Fibroblast of mammary gland (primary cell): ENCODE measurements around the gene NTM.
A peak's percentile ranks its signal among the peaks of the same experiment; 100 is the strongest.

Experiments
- DNase-seq: peaks from one replicate; pipeline ENCODE4 v3.0.0-alpha.2; 2010; ENCODE audit warnings: low read depth
- H3K4me3 ChIP-seq: 2 replicates; pipeline ENCODE4 v1.5.1; 2011; ENCODE audit warnings: low read depth, mild to moderate bottlenecking, low read length, moderate library complexity; ENCODE audit not compliant: control insufficient read depth
- TF ChIP-seq, protein P1 (sequence below): conservative IDR thresholded peaks from 2 replicates; pipeline ENCODE4 v1.5.1; 2011; ENCODE audit warnings: low read depth, low read length, inconsistent platforms; ENCODE audit not compliant: control insufficient read depth, insufficient read depth

Gene NTM

DNA sequence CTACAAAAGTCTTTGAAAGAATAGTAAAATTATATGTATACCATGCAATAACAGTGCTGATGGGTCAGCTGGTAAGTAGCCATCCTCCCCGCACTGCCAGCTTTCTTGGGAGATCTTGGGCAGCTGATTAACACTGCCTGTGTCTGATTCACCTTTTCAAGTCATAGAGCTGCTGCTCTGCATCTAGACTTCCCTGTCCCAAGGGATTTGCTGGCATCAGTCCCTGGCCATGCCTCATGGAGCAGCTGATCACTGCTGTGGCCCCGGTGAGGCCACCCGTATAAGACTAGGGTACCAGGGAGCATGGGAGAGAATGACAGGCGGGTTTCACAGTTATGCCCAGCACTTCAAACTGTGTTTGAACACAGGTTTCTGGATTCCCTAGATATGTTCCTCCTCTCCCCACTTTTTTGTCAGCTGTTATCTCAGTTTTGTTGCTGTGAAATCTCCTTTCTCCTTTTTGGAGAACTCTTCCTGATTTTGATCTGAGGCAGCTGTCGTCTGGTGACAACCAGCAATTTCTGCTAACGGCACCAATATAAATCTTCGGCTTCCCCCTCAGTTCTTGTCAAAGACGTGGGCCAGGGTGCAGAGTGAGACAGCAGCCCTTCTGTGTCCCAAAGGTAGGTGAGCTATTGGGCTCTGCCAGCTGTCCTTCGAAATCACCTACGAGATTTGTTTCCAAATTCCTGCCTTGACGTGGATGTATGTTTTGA, 438.9 kb downstream of the NTM start:
- DNase-seq = peak; percentile 30
- H3K4me3 ChIP-seq = no peak overlapping the region
- TF ChIP-seq, protein P1, sequence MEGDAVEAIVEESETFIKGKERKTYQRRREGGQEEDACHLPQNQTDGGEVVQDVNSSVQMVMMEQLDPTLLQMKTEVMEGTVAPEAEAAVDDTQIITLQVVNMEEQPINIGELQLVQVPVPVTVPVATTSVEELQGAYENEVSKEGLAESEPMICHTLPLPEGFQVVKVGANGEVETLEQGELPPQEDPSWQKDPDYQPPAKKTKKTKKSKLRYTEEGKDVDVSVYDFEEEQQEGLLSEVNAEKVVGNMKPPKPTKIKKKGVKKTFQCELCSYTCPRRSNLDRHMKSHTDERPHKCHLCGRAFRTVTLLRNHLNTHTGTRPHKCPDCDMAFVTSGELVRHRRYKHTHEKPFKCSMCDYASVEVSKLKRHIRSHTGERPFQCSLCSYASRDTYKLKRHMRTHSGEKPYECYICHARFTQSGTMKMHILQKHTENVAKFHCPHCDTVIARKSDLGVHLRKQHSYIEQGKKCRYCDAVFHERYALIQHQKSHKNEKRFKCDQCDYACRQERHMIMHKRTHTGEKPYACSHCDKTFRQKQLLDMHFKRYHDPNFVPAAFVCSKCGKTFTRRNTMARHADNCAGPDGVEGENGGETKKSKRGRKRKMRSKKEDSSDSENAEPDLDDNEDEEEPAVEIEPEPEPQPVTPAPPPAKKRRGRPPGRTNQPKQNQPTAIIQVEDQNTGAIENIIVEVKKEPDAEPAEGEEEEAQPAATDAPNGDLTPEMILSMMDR = no peak

DNA sequence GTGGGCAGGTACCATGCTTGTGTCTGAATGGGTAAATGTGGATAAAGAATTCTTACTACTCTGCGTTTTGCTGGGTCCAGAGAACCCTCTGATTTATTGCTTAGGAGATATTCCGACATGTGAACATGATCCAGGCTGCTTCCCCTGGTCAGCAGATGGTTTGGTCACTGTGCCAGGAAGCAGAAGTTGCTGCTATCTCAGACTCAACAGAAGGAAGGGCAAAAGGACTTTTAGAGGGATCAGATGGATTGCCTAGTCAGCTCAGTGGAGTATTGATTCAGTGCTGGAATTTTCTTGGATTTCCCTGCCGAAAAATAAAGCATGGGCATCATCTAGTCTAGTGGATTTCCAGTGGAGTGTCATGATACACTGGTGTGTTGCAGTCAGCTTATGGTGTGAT, 440.1 kb downstream of the NTM start:
- DNase-seq = no peak
- no peak overlapping the region for H3K4me3 ChIP-seq
- TF ChIP-seq, protein P1 = no peak

DNA sequence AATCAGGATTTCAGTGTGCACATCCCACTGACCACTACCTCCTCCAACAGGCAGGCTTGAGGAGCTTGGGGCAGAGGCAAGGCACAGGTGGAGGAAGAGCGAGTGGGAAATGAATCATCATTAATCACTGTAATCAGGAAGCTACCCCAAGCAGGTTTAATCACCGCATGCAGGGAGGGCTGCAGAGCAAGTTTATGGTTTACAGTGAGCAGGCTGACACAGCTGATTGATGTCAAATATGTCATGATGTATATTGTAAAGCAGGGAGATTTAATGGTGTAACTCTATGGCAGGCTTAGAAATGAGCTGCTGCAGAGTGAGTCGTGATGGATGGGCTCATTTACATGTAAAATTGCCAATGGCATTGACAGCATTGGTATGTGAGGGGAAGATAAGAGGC, 441.0 kb downstream of the NTM start:
- no peak for DNase-seq
- no peak overlapping the region for H3K4me3 ChIP-seq
- TF ChIP-seq, protein P1 = no peak

DNA sequence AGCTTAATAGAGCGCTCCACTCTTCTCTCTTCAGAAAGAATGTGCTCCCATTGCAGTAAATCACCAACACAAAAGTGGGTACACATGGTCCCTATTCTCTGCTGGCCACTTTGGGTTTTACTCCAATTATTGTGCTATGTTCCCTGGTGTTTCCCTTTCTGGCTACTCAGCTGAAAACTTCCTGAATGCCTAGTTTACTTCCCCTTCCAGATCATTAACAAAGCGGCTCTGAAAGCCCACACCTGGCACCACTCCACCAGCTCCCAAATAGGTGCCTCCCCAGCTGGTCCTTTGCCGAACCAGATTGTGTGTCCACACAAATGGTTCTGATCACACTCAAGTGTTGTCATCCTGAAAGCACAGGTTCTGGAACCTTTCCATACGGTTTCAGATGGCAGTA, 443.7 kb downstream of the NTM start:
- no peak overlapping the region for H3K4me3 ChIP-seq
- DNase-seq = no peak
- TF ChIP-seq, protein P1 = no peak

DNA sequence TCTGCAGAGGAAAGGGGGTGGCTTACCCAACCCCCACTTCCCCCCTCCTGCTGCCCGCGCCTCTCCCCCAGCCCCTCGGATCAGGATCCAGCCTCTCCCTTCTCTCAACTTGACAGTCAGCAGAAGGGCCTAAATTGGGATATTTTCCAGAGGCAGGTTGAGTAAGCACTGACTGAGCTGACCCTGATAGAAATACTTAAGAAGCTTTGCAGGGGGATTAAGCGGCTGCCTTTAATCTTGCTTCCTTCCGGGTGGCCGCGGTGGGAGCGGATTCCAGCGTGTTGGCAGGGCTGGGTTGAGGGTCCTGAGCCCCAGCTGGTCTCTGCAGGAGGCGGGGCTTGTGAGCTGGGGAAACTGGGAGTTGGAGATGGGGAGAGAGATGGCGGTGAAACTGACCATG, 445.2 kb downstream of the NTM start:
- no peak overlapping the region for H3K4me3 ChIP-seq
- DNase-seq = no peak
- TF ChIP-seq, protein P1 = no peak

DNA sequence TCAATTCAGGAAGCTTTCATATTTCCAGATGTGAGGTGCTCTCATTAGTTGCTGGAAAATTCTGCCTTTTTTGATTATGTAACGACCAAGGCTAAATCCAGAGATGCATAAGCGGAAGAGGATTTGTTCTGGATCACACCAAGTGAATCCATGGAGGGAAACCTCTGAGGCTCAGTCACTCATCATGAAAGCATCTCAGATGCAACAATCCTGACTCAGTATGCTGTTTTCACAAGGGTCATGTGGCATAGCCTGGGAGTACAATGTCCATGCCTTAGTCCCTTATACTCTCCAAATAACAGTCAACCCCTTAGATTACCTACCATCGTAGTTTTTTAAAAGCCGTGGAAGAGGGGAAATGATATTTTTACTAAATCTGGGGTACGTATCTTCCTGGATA, 445.6 kb downstream of the NTM start:
- TF ChIP-seq, protein P1 = no peak
- no peak for DNase-seq
- no peak overlapping the region for H3K4me3 ChIP-seq
